ENCODE results near the gene WIPF2. TPM values are rescaled to one million over a fixed set of nuclear protein-coding genes. Genes with fewer than 3 reads are reported as not detected.
"Not testable (repeated sequence)": the region's sequence is repeated elsewhere in the genome, so short reads cannot be mapped to it uniquely, and the experiment has no call there.

Gene WIPF2
- total RNA-seq, 4 donors from 2014 or later = 7.7 to 11.1 (median 9.5) TPM

- no peaks in the 10 kb centered on the region for H3K9me3 ChIP-seq
- peak; percentile 49 to 73 for DNase-seq (ENCODE audit: low spot score in 2 of 2)
- peak in 1 of 2 donors; percentile 57 for TF ChIP-seq EP300 (IDR thresholded peaks at IDR 0.05)
- TF ChIP-seq CTCF (IDR thresholded peaks at IDR 0.05) = peak; percentile 67 to 82 (median 76)
- TF ChIP-seq POLR2A (IDR thresholded peaks at IDR 0.05) = no peak
- peaks cover 0 to 35% (median 0%) of the 10 kb centered on the region in 3 donors for H3K36me3 ChIP-seq
- H3K27me3 ChIP-seq = no peaks in the 10 kb centered on the region
- WGBS, 2 donors = 0 to 2% methylated on average over 12 to 33 of the region's 60 CpGs
- H3K4me3 ChIP-seq = peak overlapping the region; percentile 47 to 67 (median 60)
- peaks cover 0 to 25% (median 7%) of the 10 kb centered on the region in 4 donors for H3K4me1 ChIP-seq
- peak overlapping the region; percentile 58 to 88 (median 76) for H3K27ac ChIP-seq
Observed at GRCh38 chr17:40191237-40192208, 27.6 kb upstream of the WIPF2 start.

GRCh38 chr17:40192961-40193360 lies 26.1 kb upstream of the WIPF2 start:
- Histone ChIP-seq H3K36me3 (peaks cover 0 to 34% (median 0%) of the 10 kb centered on the region in 3 donors), H3K9me3 (no peaks in the 10 kb centered on the region), H3K27ac (no peak overlapping the region), H3K4me3 (no peak overlapping the region), H3K27me3 (no peaks in the 10 kb centered on the region), H3K4me1 (peaks cover 0 to 25% (median 7%) of the 10 kb centered on the region in 4 donors)
- WGBS, 2 donors = 92 to 100% methylated on average over 2 of the region's 2 CpGs
- DNase-seq (ENCODE audit: low spot score in 2 of 2) = no peak
- TF ChIP-seq CTCF (IDR thresholded peaks at IDR 0.05) (no peak), EP300 (IDR thresholded peaks at IDR 0.05) (no peak), POLR2A (IDR thresholded peaks at IDR 0.05) (no peak)

GRCh38 chr17:40194821-40195220 lies 24.3 kb upstream of the WIPF2 start:
- Histone ChIP-seq H3K4me3 (no peak overlapping the region), H3K27ac (no peak overlapping the region), H3K36me3 (peaks cover 0 to 15% (median 0%) of the 10 kb centered on the region in 3 donors), H3K4me1 (peaks cover 0 to 25% (median 7%) of the 10 kb centered on the region in 4 donors), H3K27me3 (no peaks in the 10 kb centered on the region), H3K9me3 (no peaks in the 10 kb centered on the region)
- WGBS, 2 donors = 58 to 66% methylated on average over 2 of the region's 2 CpGs
- TF ChIP-seq POLR2A (IDR thresholded peaks at IDR 0.05) (no peak), EP300 (IDR thresholded peaks at IDR 0.05) (no peak), CTCF (IDR thresholded peaks at IDR 0.05) (no peak)
- no peak for DNase-seq (ENCODE audit: low spot score in 2 of 2)

- H3K36me3 ChIP-seq = peaks cover 0 to 15% (median 0%) of the 10 kb centered on the region in 3 donors
- no peak for TF ChIP-seq CTCF (IDR thresholded peaks at IDR 0.05)
- TF ChIP-seq POLR2A (IDR thresholded peaks at IDR 0.05) = no peak
- no peak for TF ChIP-seq EP300 (IDR thresholded peaks at IDR 0.05)
- peaks cover 0 to 7% (median 0%) of the 10 kb centered on the region in 4 donors for H3K4me1 ChIP-seq
- WGBS, 2 donors = 66 to 75% methylated on average over 1 of the region's 1 CpG
- H3K27me3 ChIP-seq = no peaks in the 10 kb centered on the region
- H3K27ac ChIP-seq = no peak overlapping the region
- no peak for DNase-seq (ENCODE audit: low spot score in 2 of 2)
- no peak overlapping the region for H3K4me3 ChIP-seq
- H3K9me3 ChIP-seq = no peaks in the 10 kb centered on the region
Observed at GRCh38 chr17:40197550-40197949, 21.6 kb upstream of the WIPF2 start.

- H3K36me3 ChIP-seq = peaks cover 0 to 14% (median 0%) of the 10 kb centered on the region in 3 donors
- not testable (repeated sequence) for H3K4me1 ChIP-seq; H3K27me3 ChIP-seq; DNase-seq (ENCODE audit: low spot score in 2 of 2); H3K9me3 ChIP-seq; H3K27ac ChIP-seq; H3K4me3 ChIP-seq
- WGBS, 2 donors = 60 to 72% methylated on average over 8 of the region's 8 CpGs
Observed at GRCh38 chr17:40197965-40198456, 21.1 kb upstream of the WIPF2 start.

All from tibial nerve (tissue), 4 donors.